ENCODE results near the gene MGAT4C. TPM values are rescaled to one million over a fixed set of nuclear protein-coding genes. Genes with fewer than 3 reads are reported as not detected.
"Not testable (repeated sequence)": the region's sequence is repeated elsewhere in the genome, so short reads cannot be mapped to it uniquely, and the experiment has no call there.

MGAT4C gene
- total and polyA plus RNA-seq, 2 experiments from 2014 or later, result 4.5 to 4.7 TPM

DNA sequence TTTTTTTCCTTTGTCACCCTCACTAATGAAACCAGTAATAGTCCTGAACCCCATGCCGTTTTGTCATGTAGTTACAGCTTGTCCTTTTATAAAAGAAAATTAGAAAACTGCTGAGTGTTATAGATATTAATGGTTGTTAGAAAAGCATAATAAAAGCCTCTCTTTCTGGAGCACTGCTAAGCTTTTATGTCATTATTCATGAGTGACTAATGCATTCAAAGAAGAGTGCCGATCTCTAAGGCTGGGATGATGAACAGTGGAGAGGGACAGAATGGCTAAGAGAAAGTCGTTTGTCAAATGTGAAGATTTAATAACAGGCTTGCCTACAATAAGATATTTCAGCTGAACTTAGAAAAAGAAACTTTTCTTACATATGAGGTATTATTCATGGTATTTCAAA lies 121.6 kb downstream of the MGAT4C start (continued):
- TF ChIP-seq, protein P1, sequence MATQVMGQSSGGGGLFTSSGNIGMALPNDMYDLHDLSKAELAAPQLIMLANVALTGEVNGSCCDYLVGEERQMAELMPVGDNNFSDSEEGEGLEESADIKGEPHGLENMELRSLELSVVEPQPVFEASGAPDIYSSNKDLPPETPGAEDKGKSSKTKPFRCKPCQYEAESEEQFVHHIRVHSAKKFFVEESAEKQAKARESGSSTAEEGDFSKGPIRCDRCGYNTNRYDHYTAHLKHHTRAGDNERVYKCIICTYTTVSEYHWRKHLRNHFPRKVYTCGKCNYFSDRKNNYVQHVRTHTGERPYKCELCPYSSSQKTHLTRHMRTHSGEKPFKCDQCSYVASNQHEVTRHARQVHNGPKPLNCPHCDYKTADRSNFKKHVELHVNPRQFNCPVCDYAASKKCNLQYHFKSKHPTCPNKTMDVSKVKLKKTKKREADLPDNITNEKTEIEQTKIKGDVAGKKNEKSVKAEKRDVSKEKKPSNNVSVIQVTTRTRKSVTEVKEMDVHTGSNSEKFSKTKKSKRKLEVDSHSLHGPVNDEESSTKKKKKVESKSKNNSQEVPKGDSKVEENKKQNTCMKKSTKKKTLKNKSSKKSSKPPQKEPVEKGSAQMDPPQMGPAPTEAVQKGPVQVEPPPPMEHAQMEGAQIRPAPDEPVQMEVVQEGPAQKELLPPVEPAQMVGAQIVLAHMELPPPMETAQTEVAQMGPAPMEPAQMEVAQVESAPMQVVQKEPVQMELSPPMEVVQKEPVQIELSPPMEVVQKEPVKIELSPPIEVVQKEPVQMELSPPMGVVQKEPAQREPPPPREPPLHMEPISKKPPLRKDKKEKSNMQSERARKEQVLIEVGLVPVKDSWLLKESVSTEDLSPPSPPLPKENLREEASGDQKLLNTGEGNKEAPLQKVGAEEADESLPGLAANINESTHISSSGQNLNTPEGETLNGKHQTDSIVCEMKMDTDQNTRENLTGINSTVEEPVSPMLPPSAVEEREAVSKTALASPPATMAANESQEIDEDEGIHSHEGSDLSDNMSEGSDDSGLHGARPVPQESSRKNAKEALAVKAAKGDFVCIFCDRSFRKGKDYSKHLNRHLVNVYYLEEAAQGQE (IDR thresholded peaks at IDR 0.05; ENCODE audit: unreplicated experiment), result no peak
- TF ChIP-seq, protein P2, sequence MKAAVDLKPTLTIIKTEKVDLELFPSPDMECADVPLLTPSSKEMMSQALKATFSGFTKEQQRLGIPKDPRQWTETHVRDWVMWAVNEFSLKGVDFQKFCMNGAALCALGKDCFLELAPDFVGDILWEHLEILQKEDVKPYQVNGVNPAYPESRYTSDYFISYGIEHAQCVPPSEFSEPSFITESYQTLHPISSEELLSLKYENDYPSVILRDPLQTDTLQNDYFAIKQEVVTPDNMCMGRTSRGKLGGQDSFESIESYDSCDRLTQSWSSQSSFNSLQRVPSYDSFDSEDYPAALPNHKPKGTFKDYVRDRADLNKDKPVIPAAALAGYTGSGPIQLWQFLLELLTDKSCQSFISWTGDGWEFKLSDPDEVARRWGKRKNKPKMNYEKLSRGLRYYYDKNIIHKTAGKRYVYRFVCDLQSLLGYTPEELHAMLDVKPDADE (IDR thresholded peaks at IDR 0.05), result no peak
- TF ChIP-seq CREB1 (CRISPR knock-in tag; IDR thresholded peaks at IDR 0.05; ENCODE audit: low read depth) (no peak), NANOG (IDR thresholded peaks at IDR 0.05; ENCODE audit: borderline replicate concordance) (no peak)
- TF ChIP-seq, protein P3, sequence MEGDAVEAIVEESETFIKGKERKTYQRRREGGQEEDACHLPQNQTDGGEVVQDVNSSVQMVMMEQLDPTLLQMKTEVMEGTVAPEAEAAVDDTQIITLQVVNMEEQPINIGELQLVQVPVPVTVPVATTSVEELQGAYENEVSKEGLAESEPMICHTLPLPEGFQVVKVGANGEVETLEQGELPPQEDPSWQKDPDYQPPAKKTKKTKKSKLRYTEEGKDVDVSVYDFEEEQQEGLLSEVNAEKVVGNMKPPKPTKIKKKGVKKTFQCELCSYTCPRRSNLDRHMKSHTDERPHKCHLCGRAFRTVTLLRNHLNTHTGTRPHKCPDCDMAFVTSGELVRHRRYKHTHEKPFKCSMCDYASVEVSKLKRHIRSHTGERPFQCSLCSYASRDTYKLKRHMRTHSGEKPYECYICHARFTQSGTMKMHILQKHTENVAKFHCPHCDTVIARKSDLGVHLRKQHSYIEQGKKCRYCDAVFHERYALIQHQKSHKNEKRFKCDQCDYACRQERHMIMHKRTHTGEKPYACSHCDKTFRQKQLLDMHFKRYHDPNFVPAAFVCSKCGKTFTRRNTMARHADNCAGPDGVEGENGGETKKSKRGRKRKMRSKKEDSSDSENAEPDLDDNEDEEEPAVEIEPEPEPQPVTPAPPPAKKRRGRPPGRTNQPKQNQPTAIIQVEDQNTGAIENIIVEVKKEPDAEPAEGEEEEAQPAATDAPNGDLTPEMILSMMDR (conservative IDR thresholded peaks at IDR 0.05; ENCODE audit: low read depth in 2 of 2), result no peak

DNA sequence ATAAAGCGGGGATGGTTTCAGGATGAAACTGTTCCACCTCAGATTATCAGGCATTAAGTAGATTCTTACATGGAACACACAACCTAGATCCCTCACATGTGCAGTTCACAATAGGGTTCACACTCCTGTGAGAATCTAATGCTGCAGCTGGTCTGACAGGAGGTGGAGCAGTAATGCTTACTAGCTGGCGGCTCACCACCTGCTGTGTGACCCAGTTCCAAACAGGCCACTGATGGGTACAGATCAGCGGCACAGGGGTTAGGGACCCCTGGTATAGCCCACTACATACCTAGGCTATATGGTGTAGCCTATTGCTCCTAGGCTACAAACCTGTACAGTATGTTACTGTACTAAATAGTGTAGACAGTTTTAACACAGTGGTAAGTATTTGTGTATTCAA lies 129.3 kb downstream of the MGAT4C start:
- H3K4me1 ChIP-seq (ENCODE audit: insufficient read depth); H3K27ac Mint-ChIP-seq; H3K36me3 ChIP-seq (ENCODE audit: insufficient read depth); H3K4me1 Mint-ChIP-seq; H4K20me1 ChIP-seq (replicated peaks; ENCODE audit: insufficient read depth); H3K27ac ChIP-seq (ENCODE audit: low read depth); H3K27me3 ChIP-seq (ENCODE audit: insufficient read depth); H3K36me3 Mint-ChIP-seq (ENCODE audit: low read depth); DNase-seq (ENCODE audit: low spot score); H3K4me2 ChIP-seq; H3K4me3 ChIP-seq; H3K27me3 Mint-ChIP-seq (ENCODE audit: insufficient read depth, low read depth, poor library complexity); H3F3A ChIP-seq (replicated peaks; ENCODE audit: low read depth); H3K79me2 ChIP-seq (replicated peaks; ENCODE audit: insufficient read depth); H3K4me3 Mint-ChIP-seq; H3K9me3 Mint-ChIP-seq; H3K9me2 ChIP-seq (ENCODE audit: insufficient read depth); H2AFZ ChIP-seq: not testable (repeated sequence)
- ATAC-seq, result peak; percentile 59

DNA sequence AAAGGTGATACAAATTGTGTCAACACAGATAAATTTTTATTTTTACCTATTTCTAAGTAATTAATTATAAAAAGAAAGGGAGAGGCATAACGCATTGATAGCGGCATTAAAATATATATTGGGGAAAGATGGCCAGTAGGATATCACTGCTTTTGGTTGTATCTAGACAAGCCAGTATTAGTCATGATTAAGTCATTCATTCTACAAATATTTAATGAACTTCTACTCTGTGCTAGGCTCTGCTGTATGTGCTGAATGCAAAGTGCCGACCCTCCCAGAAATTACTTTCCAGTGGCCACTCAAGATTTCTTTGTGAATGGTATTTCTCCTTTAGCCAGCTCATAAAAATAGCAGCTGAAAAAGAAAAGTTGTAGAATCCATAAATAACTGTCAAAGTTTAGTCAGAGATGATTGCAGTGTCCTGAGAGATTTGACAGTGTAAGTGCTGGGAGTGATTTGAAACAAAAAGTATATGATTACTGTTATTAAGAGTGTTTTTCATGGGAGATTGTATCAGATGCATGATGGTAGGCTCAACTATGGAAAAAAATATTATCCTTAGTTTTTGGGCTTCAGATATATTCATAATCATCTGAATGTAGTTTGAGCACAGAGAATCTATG lies 133.2 kb downstream of the MGAT4C start:
- Histone ChIP-seq H3K79me2 (replicated peaks; ENCODE audit: insufficient read depth) (no peaks in the 10 kb centered on the region), H3K36me3 (ENCODE audit: insufficient read depth) (no peaks in the 10 kb centered on the region), H3K27ac (ENCODE audit: low read depth) (no peak overlapping the region), H3K4me1 (ENCODE audit: insufficient read depth) (no peaks in the 10 kb centered on the region), H3K4me3 (no peak overlapping the region), H3K9me2 (ENCODE audit: insufficient read depth) (no peaks in the 10 kb centered on the region), H2AFZ (no peak overlapping the region), H4K20me1 (replicated peaks; ENCODE audit: insufficient read depth) (no peaks in the 10 kb centered on the region), H3K27me3 (ENCODE audit: insufficient read depth) (no peaks in the 10 kb centered on the region), H3K4me2 (no peak overlapping the region), H3F3A (replicated peaks; ENCODE audit: low read depth) (no peaks in the 10 kb centered on the region)
- no peak for ATAC-seq
- no peak overlapping the region for H3K4me3 Mint-ChIP-seq
- H3K27me3 Mint-ChIP-seq (ENCODE audit: insufficient read depth, low read depth, poor library complexity), result no peaks in the 10 kb centered on the region
- DNase-seq (ENCODE audit: low spot score), result no peak
- H3K4me1 Mint-ChIP-seq, result no peaks in the 10 kb centered on the region
- no peaks in the 10 kb centered on the region for H3K9me3 Mint-ChIP-seq
- no peak overlapping the region for H3K27ac Mint-ChIP-seq
- H3K36me3 Mint-ChIP-seq (ENCODE audit: low read depth), result no peaks in the 10 kb centered on the region
- TF ChIP-seq ZNF114 (CRISPR knock-in tag; IDR thresholded peaks at IDR 0.05), result no peak
- no peak for TF ChIP-seq EZH2 (IDR thresholded peaks at IDR 0.05; ENCODE audit: low read depth, unreplicated experiment)
- no peak for TF ChIP-seq ZNF331 (CRISPR knock-in tag; IDR thresholded peaks at IDR 0.05; ENCODE audit: low read depth)
- TF ChIP-seq, protein P3 (conservative IDR thresholded peaks at IDR 0.05; ENCODE audit: low read depth in 2 of 2), result no peak
- TF ChIP-seq NANOG (IDR thresholded peaks at IDR 0.05; ENCODE audit: borderline replicate concordance), result no peak
- no peak for TF ChIP-seq EZH2phosphoT487 (IDR thresholded peaks at IDR 0.05; ENCODE audit: unreplicated experiment)
- TF ChIP-seq, protein P1 (IDR thresholded peaks at IDR 0.05; ENCODE audit: unreplicated experiment), result no peak

All from GM23338 (cell line).